CD4-positive, alpha-beta T cell treated with Interferon alpha-2 for 1 hour (primary cell): ENCODE results near the gene MALL.
"Not testable (repeated sequence)": the region's sequence is repeated elsewhere in the genome, so short reads cannot be mapped to it uniquely, and the experiment has no call there.

ENCODE experiments used
- DNase-seq, 2 donors: peaks; one replicate each; pipeline ENCODE4 v3.0.0-alpha.2; 2020 to 2022

The MALL gene

GRCh38 chr2:110120171-110121051 is 4.8 kb upstream of the MALL start:
- DNase-seq = no peak

DNA sequence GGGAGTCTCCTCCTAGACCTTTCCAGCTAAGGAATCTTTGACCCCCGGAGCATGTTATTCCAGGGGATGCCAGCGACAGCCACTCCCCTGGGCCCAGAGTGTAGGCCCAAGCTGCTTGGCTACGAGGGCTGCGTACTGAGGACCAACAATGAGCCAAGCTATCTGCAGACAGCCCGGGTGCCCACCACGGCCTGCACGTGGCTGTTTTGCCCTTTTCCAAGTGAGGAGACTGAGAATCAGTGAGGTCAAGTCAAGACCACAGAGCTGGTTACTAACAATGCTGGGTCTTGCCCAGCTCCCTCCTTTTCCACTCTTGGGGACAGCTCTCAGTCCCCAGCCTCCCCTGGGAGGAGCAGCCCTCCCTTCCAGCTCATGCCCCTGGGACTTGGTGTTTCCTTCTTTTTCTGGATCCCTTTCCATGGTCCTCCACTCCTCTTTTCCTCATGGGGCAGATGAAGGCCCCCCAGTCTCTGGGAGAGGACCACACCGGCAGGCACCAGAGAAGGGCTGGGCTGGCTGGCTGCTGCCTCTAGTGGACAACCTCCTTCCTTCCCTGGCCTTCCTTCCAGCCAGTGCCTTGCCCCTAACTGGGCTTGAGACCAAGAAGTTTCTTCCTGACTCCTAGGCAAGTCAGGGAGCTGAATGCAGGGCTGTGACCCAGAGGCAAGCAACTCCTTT is 550 bp upstream of the MALL start:
- DNase-seq = no peak

DNA sequence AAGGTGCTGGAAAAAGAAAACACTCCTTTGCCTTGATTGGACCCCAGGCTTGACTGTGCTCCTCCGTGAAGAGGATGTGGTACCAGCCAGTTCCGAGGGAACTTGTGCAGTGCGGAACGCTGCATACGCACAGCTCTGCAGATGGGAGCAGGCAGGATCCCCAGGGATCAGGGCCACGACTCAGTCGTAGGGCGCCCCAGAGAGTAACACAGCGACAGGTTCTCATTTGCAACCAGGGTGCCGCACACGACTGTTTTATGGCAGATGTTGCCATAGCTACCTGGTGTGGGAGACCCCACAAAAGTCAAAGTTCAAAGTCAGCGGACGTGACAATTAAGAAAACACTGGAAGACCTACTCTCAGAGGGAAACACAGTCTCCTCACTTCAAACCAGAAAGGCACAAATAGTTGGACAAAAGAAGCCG is 779 bp downstream of the MALL start:
- no peak for DNase-seq

- no peak for DNase-seq
These were observed 1.5 kb downstream of the MALL start for GRCh38 chr2:110113961-110114591.

GRCh38 chr2:110108291-110108690 is 7.3 kb downstream of the MALL start:
- not testable (repeated sequence) for DNase-seq

DNA sequence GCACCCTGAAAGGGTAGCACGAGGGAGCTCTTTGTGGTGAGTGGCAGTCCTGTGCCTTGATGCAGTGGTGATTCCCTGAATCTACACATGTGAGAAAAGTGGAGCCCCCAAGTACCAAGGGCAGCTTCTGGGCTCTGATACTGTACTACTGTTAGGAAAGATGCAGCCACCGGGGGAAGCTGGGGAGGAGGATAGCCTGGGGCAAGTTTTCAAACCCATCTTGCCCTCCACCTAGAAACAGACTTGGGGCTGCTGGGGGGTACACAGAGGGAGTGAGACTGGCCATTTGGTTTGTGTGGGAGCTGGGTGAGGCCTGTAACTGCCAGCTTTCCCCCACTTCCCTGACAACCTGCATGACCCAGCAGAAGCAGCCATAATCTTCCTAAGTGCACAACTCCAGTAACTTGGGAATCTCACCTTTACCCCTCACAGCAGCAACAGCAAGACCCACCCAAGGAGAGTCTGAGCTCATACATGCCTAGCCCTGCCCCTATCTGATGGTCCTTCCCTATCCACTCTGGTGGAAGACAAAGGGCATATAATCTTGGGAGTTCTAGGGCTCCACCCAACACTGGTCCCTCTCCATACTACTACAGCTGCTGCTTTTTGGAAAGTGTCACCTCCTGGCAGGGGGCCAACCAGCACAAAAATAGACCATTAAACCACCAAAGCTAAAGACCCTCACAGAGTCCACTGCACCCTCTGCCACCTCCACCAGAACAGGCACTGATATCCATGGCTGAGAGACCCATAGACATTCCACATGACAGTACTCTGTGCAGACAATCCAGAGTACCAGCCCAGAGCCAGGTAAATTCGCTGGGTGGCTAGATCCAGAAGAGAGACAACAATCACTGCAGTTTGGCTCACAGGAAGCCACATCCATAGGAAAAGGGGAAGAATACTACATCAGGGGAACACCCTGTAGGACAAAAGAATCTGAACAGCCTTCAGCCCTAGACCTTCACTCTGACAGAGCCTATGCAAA is 8.2 kb downstream of the MALL start:
- no peak for DNase-seq

DNA sequence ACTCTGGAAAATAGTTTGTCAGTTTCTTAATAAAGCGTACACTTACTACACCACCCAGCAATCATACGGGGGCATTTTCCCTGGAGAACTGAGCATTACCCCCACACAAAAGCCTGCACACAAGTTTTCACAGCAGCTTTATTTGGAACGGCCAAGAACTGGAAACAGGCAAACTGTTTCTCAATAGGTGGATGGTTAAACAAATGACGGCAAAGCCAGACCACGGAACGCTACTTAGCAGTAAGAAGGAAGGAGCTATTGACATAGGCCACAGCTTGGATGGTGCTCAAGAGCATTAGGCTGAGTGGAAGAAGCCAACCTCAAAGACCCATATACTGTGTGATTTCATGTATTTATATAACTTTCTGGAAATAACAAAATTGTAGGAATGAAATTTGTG is 9.0 kb downstream of the MALL start:
- no peak for DNase-seq

GRCh38 chr2:110105608-110106467 is 9.8 kb downstream of the MALL start:
- DNase-seq = no peak

DNA sequence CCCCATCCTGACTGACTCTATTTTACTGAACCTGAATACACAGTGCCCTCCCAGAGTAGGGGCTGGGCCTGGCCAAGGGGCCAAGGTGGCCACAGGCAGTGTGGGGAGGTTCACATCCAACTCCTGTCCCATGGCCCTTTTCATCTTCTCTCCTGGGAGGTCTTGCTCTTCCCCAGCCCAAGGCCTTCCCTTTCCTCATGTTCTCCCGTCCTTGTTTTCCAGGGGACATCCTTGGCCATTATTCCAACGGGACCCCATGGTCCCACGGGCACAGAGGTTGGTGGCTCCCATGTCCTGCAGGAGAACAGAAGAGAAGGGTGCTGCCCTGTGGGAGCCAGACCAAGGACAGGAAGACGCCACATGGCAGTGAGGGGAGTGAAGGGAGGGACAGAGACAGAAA is 10.4 kb downstream of the MALL start:
- DNase-seq = no peak

DNA sequence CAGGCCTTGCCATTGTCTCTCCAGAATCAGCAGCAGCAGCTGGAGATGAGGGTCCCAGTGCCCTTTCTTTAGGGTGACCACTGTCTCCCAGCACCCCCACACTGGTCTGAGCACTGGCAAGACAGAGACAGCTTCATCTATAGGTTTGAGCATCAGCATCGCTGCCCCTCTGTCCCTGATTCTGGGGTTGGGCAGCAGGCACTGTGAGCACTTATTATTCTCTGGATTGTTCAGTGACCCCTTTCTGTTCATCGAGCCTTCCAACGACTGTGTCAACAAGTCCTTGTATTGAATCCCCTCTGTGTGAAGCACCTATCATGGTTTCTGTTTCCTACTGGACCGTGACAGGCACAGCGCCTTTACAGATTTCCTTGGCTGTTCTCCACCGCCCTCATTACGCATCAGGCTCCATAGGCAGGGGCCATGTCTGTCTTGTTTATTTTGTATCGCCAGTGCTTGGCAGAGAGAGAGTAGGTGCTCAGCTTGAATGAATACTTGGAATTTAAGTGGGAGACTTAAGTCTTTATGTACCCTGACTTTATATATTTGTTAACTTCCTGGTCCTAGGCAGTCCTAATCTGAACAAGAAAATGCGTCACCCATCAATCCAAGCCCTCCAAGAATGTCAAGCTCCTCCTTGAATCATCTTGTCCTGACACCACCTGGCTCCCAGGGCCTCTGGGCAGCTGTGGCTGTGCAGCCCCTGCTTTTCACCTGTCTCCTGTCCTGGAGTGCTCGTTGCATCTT is 11.4 kb downstream of the MALL start:
- DNase-seq = no peak

DNA sequence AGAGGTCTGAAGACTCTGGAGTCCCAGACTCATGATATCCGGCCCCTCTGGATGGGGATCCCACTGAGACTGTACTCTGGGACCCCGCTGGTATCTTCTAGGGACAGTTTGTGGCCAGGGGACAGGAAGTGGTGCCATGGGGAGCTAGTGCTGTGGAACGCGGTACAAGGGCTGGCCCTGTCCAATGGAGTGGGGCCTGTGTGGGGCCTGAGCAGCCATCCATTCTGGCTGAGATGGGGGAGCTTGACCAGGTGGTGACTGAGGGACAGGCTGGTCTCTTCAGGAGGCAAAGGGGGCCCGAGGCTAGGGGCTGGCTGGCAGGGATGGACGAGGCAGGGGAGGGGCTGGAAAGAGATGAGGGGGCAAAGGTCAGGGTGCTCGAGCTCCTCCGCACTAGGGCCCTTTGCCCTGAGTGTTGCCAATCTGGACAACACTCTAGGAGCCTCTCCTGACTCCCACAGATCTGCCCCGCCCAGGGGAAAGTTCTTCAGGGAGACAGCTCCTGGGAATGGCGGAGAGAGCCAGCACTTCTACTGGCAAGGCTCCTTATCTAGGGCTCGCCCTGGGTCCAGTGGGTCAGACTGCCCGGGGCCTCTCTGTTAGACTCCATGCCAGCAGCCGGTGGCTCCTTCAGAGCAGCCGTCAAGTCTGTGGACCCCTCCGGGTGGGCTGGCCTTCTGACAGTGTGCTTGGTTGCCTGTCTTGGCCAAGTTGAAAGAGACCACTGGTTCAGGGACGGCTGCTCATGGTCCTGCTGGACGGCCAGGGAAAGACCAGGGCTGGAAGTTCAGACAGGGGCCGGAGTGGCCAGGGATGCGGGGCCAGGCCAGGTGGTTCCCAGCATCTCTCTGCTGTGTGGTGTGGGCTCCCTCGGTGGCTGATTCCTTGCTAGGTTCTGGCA is 12.3 kb downstream of the MALL start:
- DNase-seq = no peak

DNA sequence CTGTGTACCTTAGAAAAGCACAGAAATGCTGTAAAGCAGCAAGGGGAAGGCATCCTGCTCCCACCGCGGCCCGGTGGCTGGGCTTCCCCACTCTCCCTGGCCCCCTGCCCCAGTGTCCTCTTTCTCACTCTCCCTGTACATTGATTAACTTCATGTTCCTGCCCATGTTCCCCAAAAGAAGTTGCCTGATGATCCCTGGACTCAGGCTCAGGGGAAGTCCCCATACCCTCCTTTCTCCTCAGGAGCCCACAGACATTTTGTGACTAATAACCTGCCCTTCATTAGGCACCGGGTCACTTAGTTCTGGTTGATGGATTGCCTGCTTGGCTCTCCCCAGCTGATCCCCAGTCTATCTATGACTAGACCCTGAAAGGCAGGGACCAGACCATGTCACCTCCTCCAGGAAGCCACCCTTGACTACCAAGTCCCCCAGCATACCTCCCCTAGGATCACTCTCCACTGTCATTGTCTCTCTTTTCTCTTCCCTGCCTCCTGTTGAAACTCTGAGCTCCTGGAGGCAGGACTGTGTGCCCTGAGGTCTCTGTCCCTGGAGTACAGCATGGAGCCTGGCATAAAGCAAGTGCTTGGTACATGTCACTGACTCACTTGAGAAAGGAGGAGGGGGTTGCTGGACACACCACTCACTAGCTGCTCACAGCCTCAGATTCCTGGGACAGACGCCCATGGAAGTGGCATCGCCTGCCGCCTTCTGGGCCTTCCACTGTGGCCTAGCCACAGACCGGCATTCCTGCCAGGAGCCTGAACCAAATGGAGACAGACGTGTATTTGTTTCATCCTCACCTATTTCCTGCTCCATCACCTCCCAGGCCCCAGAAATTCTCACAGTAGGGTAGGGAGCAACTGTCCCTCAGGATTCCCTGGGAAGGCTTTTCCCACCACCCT is 13.5 kb downstream of the MALL start:
- DNase-seq = no peak

GRCh38 chr2:110101280-110101844 is 14.3 kb downstream of the MALL start:
- DNase-seq = peak in 1 of 2 donors; percentile 17

DNA sequence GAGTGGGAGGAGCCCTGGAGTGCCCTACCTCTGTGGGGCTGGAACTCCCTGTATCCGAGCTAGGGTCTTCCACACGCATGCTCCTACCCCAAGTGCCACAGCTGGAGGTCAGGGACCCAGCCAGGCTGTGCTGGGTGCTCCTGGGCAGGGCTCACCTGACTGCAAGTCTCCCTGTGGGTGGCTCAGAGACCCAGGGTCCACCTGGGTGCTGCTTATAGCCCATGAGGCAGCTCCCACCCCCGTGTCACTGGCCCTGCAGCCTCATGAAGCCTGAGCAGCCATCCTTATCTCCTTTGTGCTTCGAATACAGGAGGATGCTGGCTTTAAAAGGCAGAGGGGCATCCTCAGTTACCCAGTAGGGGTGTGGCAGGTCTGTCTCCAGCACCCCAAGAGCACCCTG is 14.7 kb downstream of the MALL start:
- not testable (repeated sequence) for DNase-seq

GRCh38 chr2:110100480-110100879 is 15.1 kb downstream of the MALL start:
- DNase-seq = no peak

DNA sequence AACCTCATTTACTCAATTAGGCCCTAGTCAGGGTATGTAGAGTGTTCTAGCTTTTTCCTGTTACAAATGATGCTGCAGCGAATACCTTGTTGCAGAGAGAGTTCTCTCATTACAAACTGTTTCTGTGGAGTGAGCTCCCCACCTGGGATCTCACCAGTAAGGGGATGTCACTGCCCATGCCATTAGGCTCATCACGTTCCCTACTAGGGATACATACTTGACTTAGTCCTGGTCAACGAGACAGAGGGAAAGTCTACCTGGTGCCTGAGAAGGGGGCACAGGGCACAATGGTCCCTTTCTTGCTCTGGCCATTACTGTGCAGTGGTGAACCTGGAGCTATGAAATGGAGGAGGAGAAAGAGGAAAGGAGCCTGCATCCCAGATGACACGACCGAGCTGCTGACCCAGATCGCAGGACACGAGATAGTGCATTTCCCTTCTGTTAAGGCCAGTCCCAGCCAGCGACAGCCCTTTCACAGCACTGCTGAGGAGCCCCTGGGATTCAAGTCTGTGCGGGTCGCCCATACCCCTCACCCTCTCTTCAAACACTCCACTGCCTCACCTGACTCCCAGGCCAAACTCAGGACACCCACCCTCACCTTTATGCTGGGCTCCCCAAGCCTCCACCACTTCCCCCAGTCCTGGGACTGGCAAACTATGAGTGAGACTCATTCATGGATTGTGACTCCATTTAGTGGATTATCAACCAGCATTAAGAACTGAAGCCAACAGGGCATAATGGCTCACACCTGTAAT is 16.0 kb downstream of the MALL start:
- DNase-seq = no peak

- DNase-seq = no peak
These were observed 16.6 kb downstream of the MALL start for GRCh38 chr2:110099038-110099425.
